DND-41 (cell line): ENCODE data around the gene TECPR2.

ENCODE experiments used
- EZH2 ChIP-seq: IDR thresholded peaks from 3 replicates; pipeline ENCODE4 v1.6.1; 2012; ENCODE audit warnings: borderline replicate concordance, low read depth, mild to moderate bottlenecking, moderate library complexity, low read length, inconsistent platforms; ENCODE audit not compliant: severe bottlenecking
- TF ChIP-seq, protein P1 (sequence below): IDR thresholded peaks from 2 replicates; pipeline ENCODE4 v1.5.1; 2012; ENCODE audit warnings: borderline replicate concordance, low read length, moderate library complexity, mild to moderate bottlenecking; ENCODE audit not compliant: poor library complexity, severe bottlenecking; ENCODE audit errors: extremely low read depth

DNA sequence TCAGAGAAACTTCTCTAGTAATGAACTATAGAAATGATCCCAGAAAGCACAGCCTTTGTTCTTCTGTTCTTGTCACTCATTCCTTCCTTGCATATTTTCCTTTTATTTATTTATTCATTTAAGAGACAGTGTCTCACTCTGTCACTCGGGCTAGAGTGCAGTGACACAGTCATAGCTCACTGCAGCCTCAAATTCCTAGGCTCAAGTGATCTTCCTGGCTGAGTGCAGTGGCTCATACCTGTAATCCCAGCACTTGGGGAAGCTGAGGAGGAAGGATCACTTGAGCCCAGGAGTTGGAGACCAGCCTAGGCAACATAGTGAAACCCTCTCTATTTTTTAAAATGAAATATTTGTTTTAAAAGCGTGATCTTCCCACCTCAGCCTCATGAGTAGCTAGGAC is 11.5 kb downstream of the TECPR2 start:
- TF ChIP-seq, protein P1, sequence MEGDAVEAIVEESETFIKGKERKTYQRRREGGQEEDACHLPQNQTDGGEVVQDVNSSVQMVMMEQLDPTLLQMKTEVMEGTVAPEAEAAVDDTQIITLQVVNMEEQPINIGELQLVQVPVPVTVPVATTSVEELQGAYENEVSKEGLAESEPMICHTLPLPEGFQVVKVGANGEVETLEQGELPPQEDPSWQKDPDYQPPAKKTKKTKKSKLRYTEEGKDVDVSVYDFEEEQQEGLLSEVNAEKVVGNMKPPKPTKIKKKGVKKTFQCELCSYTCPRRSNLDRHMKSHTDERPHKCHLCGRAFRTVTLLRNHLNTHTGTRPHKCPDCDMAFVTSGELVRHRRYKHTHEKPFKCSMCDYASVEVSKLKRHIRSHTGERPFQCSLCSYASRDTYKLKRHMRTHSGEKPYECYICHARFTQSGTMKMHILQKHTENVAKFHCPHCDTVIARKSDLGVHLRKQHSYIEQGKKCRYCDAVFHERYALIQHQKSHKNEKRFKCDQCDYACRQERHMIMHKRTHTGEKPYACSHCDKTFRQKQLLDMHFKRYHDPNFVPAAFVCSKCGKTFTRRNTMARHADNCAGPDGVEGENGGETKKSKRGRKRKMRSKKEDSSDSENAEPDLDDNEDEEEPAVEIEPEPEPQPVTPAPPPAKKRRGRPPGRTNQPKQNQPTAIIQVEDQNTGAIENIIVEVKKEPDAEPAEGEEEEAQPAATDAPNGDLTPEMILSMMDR, result no peak
- TF ChIP-seq EZH2, result no peak
